HepG2 (cell line): ENCODE results near the gene OR10H2. TPM values are rescaled to one million over a fixed set of nuclear protein-coding genes. Genes with fewer than 3 reads are reported as not detected.

Experiments used
- ADNP ChIP-seq: sonication (generic); formaldehyde crosslinking; IDR thresholded peaks from 2 replicates; pipeline ENCODE4 v1.4.0; 2020; ENCODE audit warnings: missing genetic modification reagents
- ARID4A ChIP-seq: sonication (generic); formaldehyde crosslinking; IDR thresholded peaks from 2 replicates; pipeline ENCODE4 v1.5.0; 2020; ENCODE audit warnings: mild to moderate bottlenecking, missing genetic modification reagents, borderline replicate concordance
- CBX1 ChIP-seq: IDR thresholded peaks from one replicate; pipeline ENCODE4 v1.6.1; 2016; ENCODE audit warnings: antibody characterized with exemption, low read depth
- CBX2 ChIP-seq, 2 experiments: fragments of 200-600 bp in 1 of 2; sonication (generic); formaldehyde crosslinking in 1 of 2; IDR thresholded peaks; 2 replicates each; pipeline versions ENCODE4 v1.7.0 to v1.8.1; 2018 to 2022; ENCODE audit warnings: low read depth in 2 of 2, low read length in 1 of 2, mild to moderate bottlenecking in 1 of 2, missing genetic modification reagents in 1 of 2
- ERF ChIP-seq: IDR thresholded peaks from 2 replicates; pipeline ENCODE4 v1.6.1; 2018; ENCODE audit warnings: missing biosample characterization, missing genetic modification reagents
- FOSL1 ChIP-seq: sonication (generic); formaldehyde crosslinking; IDR thresholded peaks from 2 replicates; pipeline ENCODE4 v1.9.0; 2021; ENCODE audit warnings: missing genetic modification reagents, borderline replicate concordance
- FOXA3 ChIP-seq: IDR thresholded peaks from 2 replicates; pipeline ENCODE4 v1.6.1; 2016; ENCODE audit warnings: missing genetic modification reagents, missing compliant biosample characterization
- FOXK1 ChIP-seq: sonication (generic); formaldehyde crosslinking; IDR thresholded peaks from 2 replicates; pipeline ENCODE4 v1.4.0; 2020; ENCODE audit warnings: low read depth, missing genetic modification reagents, borderline replicate concordance
- HNF1A ChIP-seq, 2 experiments: sonication (generic) in 1 of 2; formaldehyde crosslinking in 1 of 2; IDR thresholded peaks; 2 replicates each; pipeline versions ENCODE4 v1.4.0 to v1.6.1; 2016 to 2020; ENCODE audit warnings: borderline replicate concordance in 1 of 2, low read depth in 1 of 2, mild to moderate bottlenecking in 1 of 2, missing genetic modification reagents in 1 of 2
- SKIL ChIP-seq: sonication (generic); formaldehyde crosslinking; IDR thresholded peaks from 2 replicates; pipeline ENCODE4 v1.8.0; 2022; ENCODE audit warnings: missing genetic modification reagents, mild to moderate bottlenecking, moderate library complexity, borderline replicate concordance
- ZBTB21 ChIP-seq: sonication (generic); formaldehyde crosslinking; IDR thresholded peaks from 2 replicates; pipeline ENCODE4 v1.4.0; 2020; ENCODE audit warnings: missing genetic modification reagents
- ZBTB38 ChIP-seq: sonication (generic); formaldehyde crosslinking; IDR thresholded peaks from 2 replicates; pipeline ENCODE4 v1.5.1; 2020; ENCODE audit warnings: mild to moderate bottlenecking, missing genetic modification reagents
- ZFY ChIP-seq: sonication (generic); formaldehyde crosslinking; IDR thresholded peaks from 2 replicates; pipeline ENCODE4 v1.4.0; 2020; ENCODE audit warnings: missing genetic modification reagents
- ZKSCAN5 ChIP-seq: sonication (generic); formaldehyde crosslinking; IDR thresholded peaks from 2 replicates; pipeline ENCODE4 v1.5.1; 2020; ENCODE audit warnings: mild to moderate bottlenecking, missing genetic modification reagents
- ZNF543 ChIP-seq: sonication (generic); formaldehyde crosslinking; IDR thresholded peaks from 2 replicates; pipeline ENCODE4 v1.4.0; 2020; ENCODE audit warnings: mild to moderate bottlenecking, missing genetic modification reagents
- ZNF564 ChIP-seq: sonication (generic); formaldehyde crosslinking; IDR thresholded peaks from 2 replicates; pipeline ENCODE4 v1.8.1; 2023; ENCODE audit warnings: mild to moderate bottlenecking, missing genetic modification reagents
- ZNF605 ChIP-seq: sonication (generic); formaldehyde crosslinking; IDR thresholded peaks from 2 replicates; pipeline ENCODE4 v1.8.0; 2022; ENCODE audit warnings: mild to moderate bottlenecking, missing genetic modification reagents
- ZNF7 ChIP-seq: IDR thresholded peaks from 2 replicates; pipeline ENCODE4 v1.6.1; 2016; ENCODE audit warnings: missing biosample characterization, missing genetic modification reagents
- polyA plus RNA-seq, 8 experiments: library from polyadenylated mRNA; depleted of rRNA in 3 of 8; stranded (reverse) in 7 of 8; unstranded in 1 of 8; fragments of >200 nt; fragmentation: Illumina TruSeq in 4 of 8; extraction: Trizol in 4 of 8; gene quantifications; 2 replicates each; pipeline versions ENCODE4 v1.2.1 to v1.2.3, GENCODE V29; 2011 to 2016; ENCODE audit warnings: low read depth in 4 of 8, missing spikeins in 1 of 8, mixed read lengths in 1 of 8; ENCODE audit not compliant: insufficient read depth in 1 of 8
- total RNA-seq, 5 experiments: library from RNA; depleted of rRNA; stranded (reverse); fragments of >200 nt; fragmentation: Illumina TruSeq; extraction: Trizol; gene quantifications; 2 replicates each; pipeline ENCODE4 v1.2.3, GENCODE V29; 2016; ENCODE audit warnings: low read depth in 1 of 5

The OR10H2 gene
- total and polyA plus RNA-seq, 2 of the 13 experiments (the other 11 are each of a cell fraction or from before 2014, with no cell fraction given) = not detected

GRCh38 chr19:15680478-15681322 is 47.1 kb upstream of the OR10H2 start (continued):
- peak; percentile 50; the same call in 1 of the 2 replicates for TF ChIP-seq ARID4A (CRISPR knock-in tag)
- peak; percentile 87 for TF ChIP-seq ZBTB21
- no peak for TF ChIP-seq CBX1
- no peak for TF ChIP-seq FOSL1 (CRISPR knock-in tag)
- peak; percentile 33; the same call in 1 of the 2 replicates for TF ChIP-seq SKIL
- TF ChIP-seq CBX2 (IDR thresholded peaks at IDR 0.05; ENCODE audit: low read depth, low read length) = no peak
- no peak for TF ChIP-seq CBX2 (CRISPR knock-in tag; IDR thresholded peaks at IDR 0.05; ENCODE audit: low read depth)
- TF ChIP-seq ERF (CRISPR knock-in tag) = no peak
- TF ChIP-seq ZNF7 = no peak
- TF ChIP-seq ZBTB38 (CRISPR knock-in tag) = no peak
- no peak for TF ChIP-seq FOXK1 (CRISPR knock-in tag)
- 0 out of 2 replicates have a peak, but pooled peaks have one; percentile 29 for TF ChIP-seq ZNF543 (CRISPR knock-in tag)
- no peak for TF ChIP-seq ZKSCAN5
- TF ChIP-seq ZNF605 (CRISPR knock-in tag) = peak; percentile 33; the same call in 1 of the 2 replicates
- TF ChIP-seq ZNF564 (CRISPR knock-in tag) = no peak
- peak; percentile 73 for TF ChIP-seq FOXA3 (CRISPR knock-in tag)
- no peak for TF ChIP-seq ZFY
- peak; percentile 23; the same call in 1 of the 2 replicates for TF ChIP-seq HNF1A (IDR thresholded peaks at IDR 0.05; ENCODE audit: low read depth)
- no peak for TF ChIP-seq HNF1A (CRISPR knock-in tag; IDR thresholded peaks at IDR 0.05; ENCODE audit: borderline replicate concordance)
- no peak for TF ChIP-seq ADNP (CRISPR knock-in tag)
